DMS53 treated with DMSO at 0.1 percent for 48 hours (cell line): Measurements from ENCODE around the gene CHAF1A.

ENCODE experiments used
- DNase-seq: peaks from one replicate; lab custom pipeline; 2025; ENCODE audit not compliant: unreplicated experiment; lab: John Stamatoyannopoulos, UW

Gene CHAF1A

DNA sequence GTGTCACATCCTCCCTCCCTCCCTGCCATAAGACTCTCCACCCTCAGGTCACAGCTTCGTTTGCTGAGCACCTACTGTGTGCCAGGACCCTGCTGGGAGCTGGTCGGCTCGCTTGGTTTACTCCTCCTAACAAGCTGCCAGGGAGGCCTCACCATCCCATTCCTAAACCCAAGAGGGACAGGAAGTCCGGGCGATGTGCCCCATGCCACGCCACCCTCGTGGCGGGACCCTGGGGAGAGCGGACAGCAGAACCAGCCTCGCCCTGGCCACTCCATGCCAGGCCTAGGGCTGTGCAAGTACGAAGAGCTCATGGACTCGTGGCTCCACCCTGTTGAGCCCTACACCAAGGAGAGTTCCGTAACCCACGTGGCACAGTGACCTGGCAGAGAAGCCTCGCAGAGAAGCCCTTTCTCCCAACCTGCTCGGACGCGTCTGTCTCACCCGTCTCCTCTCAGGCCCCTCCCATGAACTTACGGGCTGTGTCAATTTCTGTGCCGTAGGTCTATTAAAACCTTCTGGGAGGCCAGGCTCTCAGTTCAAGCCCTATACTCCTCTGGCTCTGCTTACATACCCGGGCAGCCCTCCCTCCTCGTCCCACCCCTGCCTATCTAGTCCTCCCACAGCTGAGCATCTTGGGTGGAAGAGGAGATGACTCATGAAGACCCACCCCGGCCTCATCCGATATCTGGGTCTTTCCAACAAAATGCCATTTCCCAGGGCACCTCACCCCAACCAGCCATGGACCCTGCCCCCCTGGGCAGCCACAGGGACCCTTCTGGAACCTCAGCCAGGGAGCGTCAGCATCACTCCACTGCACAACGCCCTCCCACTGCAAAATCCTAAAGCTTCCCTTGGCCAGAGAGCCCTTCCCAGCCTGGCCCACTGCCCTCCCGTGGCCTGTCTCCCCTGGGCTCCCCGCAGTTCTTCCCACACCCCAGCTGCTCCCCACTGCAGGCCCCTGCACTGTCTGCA is 52.6 kb downstream of the CHAF1A start:
- no peak for DNase-seq

DNA sequence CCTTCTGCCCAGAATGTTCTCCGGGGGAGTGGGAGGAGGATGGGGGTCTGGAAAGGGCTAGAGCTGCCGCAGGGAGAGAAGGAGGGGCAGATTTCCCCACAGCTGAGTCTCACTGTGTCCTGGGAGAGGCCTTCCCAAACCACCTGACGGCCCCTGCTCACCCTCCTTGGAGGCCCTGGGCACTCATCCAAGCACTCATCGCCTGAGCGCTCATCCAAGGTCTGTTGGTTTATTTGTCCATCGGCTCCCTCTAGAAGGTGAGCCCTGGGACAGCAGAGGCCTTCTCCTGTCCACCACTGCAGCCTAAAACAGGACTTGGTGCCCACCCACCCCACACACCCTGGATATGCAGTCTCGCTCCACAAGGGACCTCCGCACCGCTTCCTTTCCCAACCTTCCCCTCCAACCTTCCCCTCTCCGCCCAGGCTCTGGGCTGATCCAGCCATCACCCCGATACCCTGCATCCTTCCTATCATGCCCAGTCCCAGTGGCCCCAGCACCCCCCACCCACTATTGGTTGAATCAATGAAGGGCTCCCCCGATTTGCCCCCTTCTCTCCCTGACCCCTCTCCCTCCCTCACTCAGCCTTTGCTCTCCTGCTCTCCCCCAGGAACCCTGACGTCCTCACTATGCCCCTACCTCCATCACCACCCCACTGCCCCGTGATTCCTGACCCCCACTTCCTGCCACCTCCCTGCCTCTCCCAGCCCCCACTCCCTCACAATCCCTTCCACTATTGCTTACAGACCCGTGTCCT is 53.5 kb downstream of the CHAF1A start:
- no peak for DNase-seq

DNA sequence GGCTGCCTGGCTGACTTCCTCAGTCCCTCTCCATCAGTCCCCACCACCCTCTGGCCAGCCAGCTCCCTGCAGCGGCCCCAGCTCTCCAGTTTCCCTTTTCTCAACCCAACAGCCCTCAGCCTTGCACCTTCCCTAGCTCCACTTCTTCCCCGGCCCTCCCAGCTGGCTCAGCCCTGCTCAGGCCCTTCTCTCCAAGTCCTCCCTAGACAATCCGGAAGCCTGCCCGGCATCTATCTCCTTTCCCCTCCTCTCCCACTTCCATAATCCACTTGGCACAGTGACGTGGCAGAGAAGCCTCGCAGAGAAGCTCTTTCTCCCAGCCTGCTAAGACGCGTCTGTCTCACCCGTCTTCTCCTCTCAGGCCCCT is 54.0 kb downstream of the CHAF1A start:
- DNase-seq = peak; percentile 22

- no peak for DNase-seq
Measured at GRCh38 chr19:4456843-4457653, 54.6 kb downstream of the CHAF1A start.

DNA sequence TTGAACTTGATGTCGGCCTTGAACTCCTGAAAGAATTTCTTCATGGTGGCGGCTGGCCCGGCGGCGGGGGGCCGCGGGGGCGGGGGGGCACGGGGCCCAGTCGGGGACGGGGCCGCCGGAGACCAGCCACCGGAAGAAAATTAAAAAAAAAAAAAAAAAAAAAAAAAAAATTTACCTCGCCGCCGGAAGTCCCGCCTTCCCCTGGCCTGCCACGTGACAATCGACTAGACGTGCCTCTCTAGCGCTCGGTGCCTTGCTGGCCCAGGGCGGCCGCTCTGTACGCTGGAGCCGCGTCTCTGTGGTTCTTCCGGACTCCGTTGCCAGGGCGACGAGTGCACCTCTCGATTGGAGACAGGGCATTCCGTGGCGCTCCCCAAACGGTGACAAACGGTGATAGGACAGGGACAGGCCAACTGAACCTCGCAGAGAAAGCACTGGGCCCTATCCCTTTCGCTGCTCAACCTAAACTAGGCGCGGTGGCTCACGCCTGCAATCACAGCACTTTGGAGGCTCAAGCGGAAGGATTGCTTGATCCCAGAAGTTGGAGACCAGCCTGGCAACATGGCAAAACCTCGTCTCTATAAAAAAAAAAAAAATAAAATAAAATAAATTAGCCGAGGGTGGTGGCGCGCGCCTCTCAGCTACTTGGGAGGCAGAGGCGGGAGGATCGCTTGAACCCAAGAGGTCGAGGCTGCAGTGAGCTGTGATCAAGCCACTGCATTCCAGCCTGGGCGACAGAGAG is 55.4 kb downstream of the CHAF1A start, which contains the start of gene UBXN6:
TSS of gene UBXN6 (minus strand) at position 141 of the 742 bp plus-strand sequence. CDS start at position 44, 97 bp downstream.
- DNase-seq = peak; percentile 85

DNA sequence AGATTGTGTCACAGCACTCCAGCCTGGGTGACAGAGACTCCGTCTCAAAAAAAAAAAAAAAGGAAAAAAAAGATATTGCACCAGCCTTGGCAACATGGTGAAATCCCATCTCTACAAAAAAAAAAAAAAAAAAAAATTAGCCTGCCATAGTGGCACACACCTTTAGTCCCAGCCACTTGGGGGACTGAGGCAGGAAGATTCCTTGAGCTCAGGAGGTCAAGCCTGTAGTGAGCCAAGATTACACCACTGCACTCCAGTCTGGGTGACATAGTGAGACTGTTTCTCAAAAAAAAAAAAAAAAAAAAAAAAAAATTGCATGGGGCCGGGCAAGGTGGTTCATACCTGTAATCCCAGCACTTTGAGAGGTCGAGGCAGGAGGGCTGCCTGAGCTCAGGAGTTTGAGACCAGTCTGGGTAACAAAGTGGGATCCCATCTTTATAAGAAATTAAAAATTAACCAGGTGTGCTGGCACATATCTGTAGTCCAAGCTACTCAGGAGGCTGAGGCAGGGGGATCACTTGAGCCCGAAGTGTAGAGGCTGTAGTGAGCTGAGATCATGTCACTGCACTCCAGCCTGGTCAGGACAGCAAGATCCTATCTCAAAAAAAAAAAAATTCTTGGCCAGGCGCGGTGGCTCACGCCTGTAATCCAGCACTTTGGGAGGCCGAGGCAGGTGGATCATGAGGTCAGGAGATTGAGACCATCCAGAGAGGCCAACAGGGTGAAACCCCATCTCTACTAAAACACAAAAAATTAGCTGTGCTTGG is 62.6 kb downstream of the CHAF1A start:
- DNase-seq = no peak

DNA sequence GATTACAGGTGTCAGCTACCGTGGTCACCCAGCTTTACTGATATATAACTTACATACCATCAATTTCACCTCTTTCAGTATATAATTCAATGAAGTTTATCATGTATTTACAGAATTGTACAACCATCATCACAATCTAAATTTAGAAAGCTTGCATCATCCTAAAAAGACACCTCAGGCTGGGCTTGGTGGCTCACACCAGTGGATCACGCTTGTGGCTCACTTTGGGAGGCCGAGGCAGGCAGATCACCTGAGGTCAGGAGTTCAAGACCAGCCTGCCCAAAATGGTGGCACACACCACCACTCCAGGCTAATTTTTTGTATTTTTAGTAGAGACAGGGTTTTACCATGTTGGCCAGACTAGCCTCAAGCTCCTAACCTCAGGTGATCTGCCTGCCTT is 65.4 kb downstream of the CHAF1A start:
- no peak for DNase-seq

DNA sequence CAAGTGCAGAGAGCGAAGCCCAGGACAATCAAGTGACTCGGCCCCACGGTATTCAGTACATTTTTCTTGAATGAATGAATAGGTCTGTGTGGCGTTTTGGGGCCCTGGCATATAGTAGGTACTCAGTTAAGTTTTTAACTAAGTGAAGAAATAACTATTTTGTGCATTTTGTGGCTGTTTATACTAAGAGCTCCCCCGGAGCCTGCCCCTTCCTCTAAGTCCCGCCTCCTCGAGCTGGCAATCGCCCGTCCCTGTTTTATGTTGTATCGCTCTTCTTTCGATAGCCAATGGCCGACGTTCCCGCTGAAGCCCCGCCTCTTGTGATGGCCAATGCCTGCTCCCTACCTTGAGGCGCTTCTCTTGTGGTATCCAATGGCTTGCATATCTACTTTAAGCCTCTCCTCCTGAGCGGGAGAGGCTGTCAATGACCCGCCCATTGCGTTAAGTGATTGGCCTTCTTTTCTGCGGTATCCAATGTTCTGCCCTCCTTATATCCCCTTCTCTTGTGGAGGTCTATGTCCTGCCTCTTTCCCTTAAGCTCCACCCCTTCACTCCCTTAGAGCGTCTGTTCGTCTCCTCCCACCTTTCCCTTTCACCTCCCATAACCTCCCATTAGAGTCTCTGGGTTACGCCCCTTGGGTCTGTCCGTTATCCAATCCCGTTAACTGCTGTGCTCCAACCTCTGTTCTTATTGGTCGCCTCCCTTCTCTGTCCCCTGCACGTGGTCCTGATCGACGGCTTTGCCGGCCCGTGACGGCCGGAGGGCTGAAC is 69.1 kb downstream of the CHAF1A start:
- DNase-seq = peak; percentile 100

DNA sequence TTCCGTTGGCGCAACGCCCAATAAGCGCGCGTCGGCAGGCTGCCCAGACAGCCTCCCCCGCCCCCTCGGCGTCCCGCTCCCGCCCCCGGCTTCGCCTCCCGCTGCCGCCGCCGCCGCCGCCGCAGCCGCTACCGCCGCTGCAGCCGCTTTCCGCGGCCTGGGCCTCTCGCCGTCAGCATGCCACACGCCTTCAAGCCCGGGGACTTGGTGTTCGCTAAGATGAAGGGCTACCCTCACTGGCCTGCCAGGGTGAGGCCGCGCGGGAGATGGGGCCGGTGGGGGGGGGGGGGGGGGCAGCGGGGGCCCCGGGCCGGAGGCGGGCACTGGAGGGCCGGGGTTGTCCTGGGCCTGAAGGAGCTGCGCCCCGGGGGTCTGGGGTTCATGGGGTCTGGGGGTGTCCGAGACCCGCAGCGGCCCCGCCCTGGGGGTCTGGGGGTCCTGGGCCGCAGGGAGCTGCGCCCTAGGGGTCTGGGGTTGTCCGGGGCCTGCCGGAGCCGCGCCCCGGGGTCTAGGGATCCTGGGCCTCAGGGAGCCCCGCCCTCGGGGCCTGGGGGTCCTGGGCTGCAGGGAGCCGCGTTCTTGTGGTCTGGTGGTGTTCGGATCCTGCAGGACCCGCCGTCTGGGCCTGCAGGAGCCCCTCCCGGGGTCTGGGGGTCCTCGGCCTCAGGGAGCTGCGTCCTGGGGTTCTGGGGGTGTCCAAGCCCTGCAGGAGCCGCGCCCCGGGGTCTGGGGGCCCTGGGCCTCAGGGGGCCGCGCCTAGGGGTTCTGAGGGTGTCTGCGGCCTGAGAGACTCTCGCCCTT is 69.9 kb downstream of the CHAF1A start, which contains the start of gene HDGFL2:
TSS of gene HDGFL2 (plus strand) at position 124 of the 801 bp plus-strand sequence. CDS start at position 178, 54 bp downstream.
- no peak for DNase-seq

DNA sequence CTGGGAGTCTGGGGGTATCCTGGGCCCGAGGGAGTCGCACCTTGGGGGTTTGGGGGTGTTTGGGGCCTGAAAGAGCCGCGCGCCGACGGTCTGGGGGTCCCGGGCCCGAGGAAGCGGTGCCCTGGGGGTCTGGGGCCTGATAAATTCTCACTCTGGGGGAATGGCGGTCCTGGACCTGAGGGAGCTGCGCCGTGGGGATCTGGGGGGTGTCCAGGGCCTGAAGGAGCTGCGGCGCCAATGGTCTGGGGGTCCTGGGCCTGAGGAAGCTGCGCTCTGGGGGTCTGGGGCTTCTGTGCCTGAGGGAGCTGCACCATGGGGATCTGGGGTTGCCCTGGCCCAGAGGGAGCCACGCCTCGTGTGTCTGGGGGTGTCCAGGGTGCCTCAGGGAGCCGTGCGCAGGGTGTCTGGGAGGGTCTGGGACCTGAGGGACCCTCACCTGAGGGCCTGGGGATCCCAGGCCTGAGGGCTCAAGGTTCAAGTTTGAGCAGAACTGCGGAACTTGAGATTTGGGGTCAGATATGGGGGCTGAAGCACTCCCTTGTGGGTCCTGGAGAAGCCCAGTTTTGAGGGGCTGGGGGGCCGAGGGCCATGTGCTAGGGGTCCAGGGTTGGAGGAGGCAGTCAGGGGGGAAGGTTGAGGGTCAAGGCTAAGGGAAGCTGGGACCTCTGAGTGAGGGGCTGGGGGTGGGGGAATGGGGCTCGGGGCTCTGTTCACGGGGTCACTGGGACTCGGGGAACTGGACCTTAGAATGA is 70.7 kb downstream of the CHAF1A start:
- DNase-seq = no peak

DNA sequence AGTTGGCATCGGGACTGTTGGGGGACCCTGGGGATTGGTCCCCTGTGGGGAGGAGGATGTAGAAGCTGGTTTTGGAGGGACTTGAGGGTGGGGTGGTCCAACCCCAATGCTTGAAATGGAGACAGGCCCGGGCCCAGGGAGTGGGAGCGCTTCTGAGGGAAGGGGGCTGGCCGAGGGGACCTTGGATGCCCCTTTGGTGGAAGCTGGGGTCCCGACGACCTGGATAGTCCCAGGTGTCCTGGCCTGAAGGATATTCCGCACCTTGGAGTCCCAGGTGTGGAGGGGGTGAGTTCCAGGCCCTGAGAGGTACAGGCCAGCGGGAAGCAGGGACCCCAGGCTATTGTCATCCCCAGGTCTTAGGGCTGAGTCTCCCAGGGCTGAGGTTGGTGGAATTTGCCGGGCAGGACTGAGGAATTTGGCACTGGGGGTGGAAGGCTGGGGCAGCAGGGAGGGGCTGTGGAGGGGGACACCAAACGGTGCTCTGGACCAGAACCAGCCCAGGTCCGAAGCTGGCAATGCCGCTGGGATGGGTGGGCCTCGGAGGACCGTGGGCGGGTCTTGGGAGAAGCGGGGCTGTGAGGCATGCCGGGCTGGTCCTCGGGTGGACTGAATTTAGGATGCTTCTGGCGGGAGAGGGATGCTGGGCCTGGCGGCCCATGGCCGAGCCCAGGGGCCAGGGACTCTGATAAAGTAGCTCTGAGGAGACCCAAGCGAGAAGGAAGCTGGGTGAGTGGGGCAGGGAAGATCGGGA is 71.5 kb downstream of the CHAF1A start:
- no peak for DNase-seq

GRCh38 chr19:4474514-4475022 is 72.1 kb downstream of the CHAF1A start:
- DNase-seq = no peak

GRCh38 chr19:4477034-4477801 is 74.8 kb downstream of the CHAF1A start:
- no peak for DNase-seq

- DNase-seq = no peak
Measured at GRCh38 chr19:4482721-4483364, 80.4 kb downstream of the CHAF1A start.

DNA sequence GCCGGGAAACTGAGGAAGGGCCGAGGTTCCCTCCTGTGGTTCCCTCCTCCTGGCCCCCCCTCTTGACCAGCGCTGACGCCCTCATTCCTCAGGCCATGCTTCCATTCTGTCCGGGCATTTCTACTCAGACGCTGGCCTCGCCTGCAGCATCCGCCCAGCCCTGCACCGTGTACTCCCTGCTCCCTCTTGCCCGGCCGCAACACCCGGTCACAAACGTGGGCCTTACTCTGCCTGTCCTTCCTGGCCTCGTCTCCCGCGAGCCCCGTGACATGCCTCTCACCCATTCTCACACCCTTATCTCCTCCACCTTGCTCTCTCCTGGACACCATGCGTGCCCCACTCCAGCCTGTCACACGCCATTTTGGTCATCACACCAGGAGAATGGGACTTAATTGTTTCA is 80.9 kb downstream of the CHAF1A start:
- DNase-seq = no peak
